NAMALWA (cell line): Measurements from ENCODE around the gene CCDC57.

Source experiments
- DNase-seq: peaks from one replicate; pipeline ENCODE4 v3.0.0-alpha.2; 2015; ENCODE audit warnings: low spot score

Gene CCDC57

DNA sequence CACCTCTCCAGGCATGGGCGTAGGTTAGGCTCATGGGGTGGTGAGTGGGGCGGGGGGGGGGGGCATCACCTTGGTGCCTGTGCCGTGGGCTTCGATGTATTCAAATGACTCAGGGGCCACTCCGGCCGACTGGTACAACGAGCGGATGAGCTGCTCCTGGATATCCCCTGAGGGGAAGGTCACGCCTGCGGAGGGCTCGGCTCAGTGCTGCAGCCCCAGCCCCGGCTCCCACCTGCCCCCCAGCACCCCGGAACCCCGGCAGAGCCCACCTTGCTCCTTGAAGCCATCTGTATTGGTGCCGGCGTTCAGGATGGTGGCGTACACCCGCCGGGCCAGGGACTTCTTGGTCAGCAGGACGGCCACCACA is 120.0 kb downstream of the CCDC57 start:
- no peak for DNase-seq

DNA sequence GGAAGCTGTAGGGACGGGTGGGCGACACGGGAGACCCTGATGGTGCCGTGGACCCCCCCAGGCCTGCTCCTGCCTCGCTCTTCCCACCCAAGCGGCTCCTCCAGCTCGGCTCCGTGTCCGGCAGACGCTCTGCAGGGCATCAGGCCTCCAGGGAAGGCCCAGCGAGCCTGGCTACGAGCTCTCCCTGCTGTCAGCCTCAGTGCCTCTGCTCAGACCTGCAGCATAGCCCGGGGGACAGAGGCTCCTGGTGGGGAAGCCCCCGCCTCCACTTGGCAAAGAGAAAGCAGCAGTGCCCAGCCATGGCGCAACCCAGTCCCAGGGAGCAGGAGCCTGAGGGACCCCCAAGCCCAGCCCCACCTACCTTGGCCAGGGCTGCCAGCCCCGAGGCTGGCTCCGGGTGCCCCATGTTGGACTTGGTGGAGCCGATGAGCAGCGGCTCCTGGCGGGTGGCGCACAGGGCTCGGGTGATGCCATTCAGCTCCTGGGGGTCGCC is 120.5 kb downstream of the CCDC57 start:
- DNase-seq, result no peak

DNA sequence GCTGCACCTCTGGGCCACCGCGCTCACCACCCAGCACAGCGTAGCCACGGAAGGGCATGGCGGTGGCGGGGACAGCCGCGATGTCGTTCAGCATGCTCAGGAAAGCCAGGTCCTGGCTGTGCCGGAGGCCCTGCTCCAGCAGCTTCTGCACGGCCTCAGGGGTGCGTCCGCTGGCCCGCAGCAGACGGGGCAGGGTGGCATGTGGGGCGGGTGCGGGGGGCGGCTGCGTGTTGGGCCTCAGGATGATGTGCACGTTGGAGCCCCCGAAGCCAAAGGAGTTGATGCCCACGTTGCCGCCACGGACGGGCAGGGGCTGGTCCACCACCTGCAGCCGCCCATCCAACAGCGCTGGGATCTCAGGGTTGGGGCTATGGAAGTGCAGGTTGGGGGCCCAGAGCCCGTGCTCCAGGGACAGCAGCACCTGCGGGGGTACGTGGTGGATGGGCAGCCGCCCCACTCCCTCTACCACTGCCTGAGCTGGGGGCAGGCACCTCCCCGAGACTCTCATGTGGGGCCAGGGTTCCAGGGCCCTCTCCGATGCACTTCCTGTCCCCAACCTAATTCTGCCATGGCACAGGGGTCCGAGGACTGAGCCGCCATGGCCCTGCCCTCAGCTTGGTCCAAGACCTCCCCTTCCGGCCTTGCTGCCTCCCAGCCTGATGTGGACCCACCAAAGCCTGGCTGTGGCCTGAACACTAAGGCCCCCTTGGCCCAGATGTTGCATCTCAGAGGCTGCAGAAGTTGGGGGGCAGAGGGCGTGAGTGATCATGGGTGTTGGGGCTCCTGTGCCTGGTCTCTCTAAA is 121.2 kb downstream of the CCDC57 start:
- no peak for DNase-seq

DNA sequence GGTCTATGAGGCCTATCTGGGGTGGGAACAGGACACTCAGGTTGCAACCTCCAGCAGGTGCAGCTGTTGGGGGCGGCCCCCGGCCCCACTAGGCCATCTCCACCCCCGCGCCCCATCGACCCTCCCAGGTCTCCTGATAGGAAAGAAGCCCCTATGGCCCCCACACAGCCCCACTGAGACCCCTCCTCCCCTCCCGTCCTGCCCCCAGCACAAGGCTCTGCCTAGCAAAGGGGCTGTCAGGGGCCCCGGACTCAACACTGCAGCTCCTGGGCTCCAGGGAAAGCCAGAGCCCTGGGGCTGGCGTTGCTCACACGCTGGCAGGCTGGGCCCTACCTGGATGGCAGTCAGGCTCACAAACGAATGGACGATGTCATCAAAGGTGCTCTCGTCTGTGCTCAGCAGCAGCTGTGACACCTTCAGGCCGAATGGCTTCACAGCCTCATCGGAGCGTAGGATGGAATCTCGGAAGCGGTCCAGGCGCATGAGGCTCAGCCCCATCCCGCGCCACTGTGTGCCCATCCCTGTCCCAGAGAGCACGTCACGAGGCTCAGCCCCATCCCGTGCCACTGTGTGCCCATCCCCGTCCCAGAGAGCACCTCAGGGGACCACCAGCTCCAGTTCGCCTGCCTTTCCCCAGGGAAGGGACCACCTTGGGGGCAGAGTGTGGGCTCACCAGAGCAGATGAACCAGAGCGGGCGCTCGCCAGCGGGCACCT is 121.9 kb downstream of the CCDC57 start:
- no peak for DNase-seq

DNA sequence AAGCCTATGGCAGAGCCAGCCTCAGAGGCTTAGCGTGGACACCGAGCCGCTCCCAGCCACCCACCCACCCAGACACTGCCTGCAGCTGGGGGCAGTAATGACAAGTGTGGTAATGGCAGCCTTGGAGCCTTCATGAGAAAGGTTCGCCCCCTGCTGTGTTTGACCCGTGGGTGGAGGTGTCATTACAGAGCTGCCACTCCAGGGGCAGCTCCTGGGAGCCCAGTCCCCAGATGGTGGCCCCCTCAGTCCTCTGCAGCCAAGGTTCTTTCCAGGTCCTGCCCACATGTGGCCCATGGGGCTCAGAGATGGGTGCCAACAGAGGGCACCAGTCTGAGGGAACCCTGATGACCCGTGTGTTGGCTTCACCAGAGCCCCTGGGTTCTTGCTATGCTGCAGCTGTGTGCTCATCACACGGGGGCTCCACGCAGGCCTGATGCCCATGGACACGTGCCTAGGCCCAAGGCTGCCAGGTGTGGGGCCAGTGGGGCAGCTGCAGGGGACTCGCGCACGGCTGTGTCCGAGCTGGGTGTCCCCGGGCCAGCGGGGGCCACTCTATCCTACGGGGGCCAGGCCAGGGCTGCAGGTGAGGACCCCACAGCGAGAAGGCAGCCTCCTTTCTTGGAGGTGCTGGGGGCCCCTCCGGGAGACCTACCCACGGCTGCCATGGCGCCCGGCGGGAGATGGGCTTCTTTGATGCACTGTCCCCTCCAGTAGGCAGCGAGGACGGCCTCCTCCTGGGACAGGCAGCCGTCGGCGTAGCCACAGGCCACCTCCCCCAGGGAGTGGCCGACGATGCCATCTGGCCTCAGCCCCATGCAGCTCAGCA is 122.7 kb downstream of the CCDC57 start:
- DNase-seq, result no peak

DNA sequence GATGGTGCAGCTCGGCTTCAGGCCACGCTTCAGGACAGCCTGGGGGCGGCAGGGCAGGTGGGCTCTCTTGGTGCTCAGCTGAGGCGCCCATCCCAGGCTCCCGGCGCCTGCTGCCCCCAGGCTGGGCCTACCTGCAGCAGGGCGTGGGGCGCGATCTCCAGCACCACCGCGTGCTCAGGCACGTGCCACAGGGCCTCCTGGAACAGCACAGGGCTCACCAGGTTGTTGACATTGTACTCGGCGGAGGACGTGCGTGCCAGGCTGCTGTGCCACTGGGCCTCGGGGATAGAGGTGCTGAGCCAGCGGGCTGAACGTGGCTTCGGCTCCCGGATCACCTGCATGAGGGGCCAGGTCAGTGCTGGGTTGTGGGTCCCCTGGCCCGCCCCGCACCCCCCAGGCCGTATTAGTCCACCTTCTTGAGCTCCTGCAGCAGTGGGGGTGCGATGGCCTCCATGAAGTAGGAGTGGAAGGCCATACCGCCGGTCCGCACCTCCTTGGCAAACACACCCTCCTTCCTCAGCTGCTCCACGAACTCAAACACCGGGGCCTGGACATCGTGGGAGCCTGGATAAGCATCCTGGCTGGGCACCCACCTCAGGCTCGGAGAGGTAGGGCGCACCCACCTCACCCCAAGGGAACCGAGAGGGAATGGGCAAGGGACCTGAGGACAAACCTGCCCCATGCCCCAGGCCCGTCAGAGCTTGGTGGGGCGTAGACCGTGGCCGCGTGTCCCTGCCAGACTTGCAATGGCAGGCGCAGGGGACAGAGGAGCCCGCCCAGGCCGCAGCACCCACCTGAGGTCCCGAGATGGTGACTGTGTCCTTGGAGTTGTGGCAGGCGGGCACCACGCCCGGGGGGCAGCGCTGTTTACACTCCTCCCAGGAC is 123.6 kb downstream of the CCDC57 start:
- DNase-seq, result no peak

DNA sequence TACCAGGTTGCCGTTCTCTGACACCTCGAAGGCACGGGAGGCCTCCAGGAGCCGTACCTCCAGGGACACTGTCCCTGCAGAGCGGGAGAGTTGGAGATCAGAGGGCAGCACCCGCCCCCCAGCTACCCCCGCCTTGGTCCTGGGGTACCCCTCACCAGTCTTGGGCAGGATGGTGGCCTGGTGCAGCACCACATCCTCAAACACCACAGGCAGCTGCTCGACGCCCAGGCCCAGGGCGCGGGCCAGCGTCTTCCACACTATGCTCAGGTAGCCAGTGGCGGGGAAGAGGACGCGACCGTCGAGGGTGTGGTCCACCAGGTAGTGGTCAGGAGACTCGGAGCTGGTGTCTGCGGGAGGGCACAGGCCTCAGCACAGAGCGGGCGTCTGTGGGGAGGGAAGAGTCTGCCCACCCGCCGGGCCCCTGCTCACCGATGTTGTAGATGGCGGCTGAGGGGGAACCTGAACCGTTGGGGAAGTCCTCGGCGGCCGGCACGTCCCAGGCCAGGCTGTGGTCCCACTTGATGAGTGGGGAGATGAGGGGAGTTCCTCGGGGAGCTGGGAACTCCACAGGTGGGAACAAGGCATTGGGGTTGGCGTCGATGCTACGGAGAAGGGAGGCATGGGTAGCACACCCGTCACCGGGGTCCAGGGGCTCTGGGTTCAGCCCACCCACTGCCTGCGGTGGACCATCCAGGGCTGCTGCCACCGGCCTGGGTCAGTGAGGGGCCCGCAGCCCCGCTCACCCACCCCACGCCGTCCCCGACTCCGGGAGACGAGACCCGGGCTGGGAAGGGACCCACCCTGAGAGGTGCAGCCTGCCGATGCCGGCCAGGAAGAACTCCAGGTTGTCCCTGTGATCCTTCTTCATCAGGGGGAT is 124.4 kb downstream of the CCDC57 start:
- no peak for DNase-seq

DNA sequence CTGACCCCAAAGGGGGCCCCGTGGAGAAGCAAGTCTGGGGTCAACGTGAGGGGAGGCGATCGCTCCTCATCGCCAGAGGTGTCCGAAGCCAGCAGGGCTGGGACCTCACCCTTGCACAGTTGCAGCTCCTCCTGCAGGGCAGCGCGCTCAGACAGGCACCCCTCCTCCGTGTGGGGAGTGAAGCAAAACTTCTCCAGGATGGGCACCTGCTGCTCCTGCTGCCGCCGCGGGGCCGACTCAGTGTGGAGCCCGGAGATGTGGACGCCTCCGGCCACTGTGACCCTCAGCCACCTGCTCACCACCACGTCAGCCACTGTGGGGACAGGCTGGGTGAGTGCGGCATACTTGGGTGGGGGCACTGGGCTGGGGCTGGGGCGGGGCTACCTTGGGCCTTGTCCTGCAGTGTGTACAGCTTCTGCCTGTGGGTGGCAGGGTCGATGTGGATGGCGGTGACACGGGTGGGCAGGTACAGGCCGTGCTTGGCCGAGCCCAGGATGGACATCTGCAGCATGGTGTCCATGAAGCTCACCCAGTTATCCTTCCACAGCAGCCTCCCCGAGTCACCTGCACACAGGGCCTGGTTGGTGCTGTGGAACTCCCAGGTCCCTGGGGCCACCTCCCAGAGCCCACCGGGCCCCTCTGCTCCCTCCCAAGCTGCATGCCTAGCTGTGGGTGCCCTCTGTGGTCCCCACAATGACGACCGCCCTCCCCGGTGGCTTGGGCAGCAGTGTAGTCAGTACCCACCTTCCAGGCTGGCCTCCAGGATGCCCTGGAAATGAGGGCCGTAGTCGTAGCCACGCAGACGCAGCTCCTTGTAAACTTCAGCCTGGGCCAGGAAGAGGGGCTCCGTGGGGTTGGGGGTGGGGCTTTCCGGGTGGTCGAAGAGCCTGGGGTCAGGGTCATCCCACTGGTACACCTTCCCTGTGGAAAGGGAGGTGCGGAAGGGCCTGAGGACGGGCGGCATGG is 125.4 kb downstream of the CCDC57 start:
- no peak for DNase-seq

DNA sequence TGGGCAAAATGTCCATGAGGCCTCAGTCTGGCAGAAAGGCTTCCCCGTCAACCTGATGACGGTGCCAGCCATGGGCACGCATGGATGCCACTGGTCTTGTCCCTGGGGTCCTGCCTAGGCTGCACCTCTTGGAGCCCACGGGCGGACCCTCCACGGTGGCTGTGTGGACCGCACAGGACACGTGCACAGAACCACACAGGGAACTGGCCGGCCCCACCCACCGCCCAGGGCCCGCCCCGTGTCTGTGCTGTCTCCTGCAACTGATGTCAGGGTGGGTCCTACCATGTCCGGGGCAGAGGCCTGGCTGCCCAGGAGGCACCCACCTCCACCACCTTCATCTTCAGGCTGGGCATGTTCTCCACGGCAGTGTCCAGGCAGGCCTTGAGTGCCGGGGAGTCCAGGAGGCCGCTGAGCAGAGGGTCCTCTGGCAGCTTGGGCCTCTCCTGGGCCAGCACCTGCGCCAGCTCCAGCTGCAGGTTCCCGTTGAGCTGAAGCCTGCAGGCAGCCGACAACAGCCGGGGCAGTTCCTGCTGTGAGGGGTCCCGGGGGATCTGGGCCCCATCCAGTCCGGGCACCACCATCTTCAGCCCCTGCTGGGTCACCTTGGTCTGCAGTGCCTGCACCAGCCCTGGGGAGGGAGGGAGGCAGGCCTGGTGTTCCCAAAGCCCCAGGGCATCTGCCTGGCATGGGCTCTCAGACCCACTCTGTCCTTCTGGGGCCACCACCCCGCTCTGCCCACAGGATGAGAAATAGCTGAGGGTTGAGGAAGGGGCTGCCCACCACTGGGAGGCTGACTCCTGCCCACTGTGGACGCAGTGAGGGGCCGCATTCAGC is 126.5 kb downstream of the CCDC57 start:
- DNase-seq, result no peak

DNA sequence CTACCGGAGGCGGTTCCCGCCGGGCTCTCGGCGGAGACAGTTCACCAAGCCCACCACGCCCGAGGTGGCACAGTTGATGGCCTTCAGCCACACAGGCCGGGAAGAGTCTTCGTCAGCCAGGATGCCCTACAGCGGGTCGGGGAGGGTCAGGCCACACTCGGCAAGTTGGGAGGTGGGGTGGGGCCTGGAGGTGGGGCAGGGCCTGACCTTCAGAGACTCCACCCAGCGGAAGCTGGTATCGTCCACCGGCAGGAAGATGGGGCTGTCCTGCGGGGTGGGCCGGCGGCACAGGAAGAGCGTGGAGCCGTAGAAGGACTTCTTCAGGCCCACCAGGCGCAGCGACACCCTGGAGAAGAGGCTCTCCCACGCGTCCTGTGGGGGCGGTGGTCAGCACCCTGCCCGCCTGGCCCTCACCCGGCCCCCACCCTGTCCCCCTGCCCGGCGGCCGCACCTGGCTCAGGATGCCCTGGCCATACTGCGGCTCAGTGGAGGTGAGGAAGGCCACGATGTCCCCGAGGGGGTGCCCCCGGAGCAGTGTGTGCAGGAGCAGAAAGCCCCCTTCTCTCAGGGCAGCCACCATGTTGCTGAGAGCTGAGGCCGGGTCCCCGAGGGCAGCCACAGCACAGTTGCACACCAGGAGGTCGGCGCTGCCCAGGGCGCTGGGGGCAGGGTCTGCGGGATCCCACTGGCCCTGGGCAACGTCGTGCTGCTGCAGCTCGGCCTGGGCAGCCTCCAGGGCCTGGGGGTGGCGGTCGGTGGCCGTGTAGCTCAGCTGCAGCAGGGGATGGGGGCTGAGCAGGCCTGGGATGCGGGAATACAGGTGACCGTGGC is 127.4 kb downstream of the CCDC57 start:
- DNase-seq, result no peak

DNA sequence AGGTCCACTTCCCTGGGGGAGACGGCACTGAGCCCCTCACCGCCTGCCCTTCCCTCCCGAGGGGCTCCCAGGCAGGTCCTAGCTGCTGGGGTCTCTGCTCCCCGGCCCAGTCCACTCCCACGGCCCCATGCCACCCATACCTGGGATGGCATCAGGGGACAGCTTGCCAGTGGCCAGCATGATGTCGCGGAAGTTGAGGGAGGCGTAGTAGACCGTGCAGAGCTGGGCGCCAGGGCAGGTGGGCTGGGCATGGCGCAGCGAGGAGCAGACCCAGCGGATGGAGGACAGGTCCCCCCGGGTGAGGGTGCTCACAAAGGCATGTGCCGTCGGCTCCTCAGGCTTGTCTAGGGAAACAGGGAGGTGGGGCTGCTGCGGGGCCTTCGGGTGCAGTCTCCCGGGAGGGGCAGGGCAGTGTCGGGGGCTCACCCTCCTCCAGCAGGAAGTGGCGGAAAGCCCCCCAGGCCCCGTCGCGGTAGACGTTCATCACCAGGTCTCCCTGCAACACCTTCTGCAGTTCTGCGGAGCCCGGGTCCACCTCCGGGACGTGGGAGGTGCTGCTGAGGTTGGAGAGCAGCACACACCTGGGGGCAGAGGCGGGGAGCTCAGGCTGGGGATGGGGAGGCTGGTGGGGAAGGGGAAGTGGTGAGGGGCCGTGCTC is 128.1 kb downstream of the CCDC57 start:
- no peak for DNase-seq

DNA sequence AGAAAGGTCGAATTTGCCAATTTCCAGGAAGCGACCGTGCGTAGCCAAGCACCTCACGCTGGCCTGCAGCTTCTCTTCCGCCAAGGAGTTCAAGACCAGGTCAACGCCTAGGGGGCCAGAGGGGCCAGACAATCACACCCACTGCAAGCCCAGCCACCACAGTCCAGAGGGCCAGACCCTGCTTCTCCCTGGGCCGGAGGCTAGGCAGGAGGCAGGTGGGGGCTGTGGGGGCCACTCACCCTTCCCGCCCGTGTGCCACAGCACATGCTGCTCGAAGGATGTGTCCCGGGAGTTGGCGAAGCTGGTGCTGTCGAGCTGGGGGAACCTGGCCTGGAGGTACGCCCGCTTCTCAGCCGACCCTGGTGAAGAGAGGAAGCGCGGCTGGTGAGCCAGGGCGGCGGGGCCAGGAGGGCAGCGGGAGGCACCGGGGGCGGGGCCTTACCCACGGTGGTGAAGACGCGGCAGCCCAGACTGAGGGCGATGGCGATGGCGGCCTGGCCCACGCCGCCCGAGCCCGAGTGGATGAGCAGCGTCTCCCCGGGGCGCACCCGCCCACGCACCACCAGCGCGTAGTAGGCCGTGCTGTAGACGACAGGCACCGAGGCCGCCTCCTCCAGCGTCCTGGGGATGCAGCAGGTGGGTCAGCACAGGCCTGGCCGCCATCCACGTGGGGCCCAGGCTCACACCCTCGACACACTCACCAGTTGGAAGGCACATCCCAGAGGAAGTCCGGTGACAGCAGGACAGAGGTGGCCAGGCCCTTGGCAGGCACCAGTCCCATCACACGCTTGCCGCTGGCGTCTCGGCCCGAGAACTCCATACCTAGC is 128.9 kb downstream of the CCDC57 start:
- no peak for DNase-seq

DNA sequence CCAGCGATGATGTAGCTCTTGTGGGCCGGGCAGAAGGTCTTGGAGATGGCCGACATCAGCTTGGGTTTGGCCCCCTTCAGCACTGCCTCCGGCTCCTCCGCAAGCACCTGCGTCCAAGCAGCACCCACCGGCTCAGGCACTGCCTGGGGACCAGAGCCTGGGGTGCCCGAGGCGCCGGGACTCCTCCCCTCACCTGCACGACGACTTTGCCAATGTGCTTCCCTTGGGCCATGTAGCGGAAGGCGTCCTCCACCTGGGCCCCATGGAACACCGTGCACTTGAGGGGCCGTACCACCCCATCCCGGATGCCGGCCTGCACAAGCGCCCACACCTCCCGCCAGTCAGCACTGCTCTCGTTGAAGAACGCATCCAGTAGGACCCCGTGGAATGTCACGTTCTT is 129.6 kb downstream of the CCDC57 start:
- DNase-seq, result no peak

DNA sequence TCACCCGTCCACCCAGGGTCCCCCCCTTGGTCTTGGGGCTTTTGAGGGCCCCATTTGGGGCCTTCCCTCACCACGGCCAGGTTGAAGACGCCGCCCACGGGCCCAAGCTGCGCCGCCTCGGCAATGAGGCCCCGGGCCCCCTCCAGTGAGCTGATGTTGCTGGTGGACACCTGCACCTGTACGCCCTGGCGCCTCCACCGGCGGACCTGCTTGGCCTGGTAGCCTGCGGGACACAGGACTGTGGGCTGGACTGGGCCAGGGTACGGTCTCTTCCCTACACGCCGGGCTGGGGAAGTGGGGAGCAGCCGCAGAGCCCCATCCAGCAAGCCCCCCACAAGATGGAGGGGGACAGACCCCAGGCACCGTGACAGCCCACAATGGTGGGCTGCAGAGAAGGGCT is 130.2 kb downstream of the CCDC57 start:
- DNase-seq, result no peak

DNA sequence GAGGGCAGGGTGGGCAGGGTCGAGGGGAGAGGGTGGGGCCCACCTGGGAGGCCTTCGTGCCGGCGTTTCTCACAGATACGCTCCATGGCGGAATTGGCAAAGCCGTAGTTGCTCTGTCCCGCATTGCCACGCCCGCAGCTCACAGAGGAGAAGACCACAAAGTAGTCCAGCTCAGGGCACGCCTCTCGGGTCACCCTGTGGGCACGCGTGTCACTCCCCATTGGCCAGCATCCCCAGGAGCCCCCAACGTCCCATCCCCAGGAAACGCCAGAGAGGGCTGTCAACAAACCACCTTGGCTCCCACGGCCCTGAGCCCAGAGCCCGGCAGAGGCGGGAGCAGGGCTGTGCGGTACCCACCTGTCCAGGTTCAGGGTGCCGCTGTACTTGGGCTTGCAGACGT is 130.7 kb downstream of the CCDC57 start:
- no peak for DNase-seq

DNA sequence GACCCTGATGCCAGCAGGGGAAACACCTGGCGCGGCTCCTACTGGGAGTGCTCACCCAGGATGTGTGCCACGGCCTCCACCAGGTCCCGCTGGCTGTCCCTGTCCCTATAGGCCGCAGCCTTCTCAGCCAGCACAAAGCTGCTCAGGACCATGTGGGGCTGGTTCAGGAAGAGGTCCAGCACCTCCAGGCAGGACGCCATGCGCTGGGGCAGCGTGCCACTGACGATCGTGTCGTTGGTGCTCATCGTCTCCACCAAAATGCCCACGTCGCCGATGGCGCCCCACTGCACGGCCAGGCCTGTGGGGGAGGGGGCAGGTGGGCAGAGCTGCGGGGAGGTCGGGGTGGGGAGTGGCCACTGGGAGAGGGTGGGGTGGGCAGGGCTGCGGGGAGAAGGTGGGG is 131.1 kb downstream of the CCDC57 start:
- no peak for DNase-seq
